Activated CD8-positive, alpha-beta memory T cell treated with anti-CD3 and anti-CD28 coated beads for 36 hours (primary cell): ENCODE measurements around the gene RCAN1. TPM values are rescaled to one million over a fixed set of nuclear protein-coding genes. Genes with fewer than 3 reads are reported as not detected.

Source experiments
- CTCF ChIA-PET: fragments of 350-600 bp; sonication (Branson Sonifier 250); formaldehyde crosslinking; loops from one replicate; lab custom pipeline; 2021; ENCODE audit warnings: antibody characterized with exemption; lab: Charles Lee
- POLR2A ChIA-PET: fragments of 350-600 bp; sonication (Branson Sonifier 250); formaldehyde crosslinking; loops from one replicate; lab custom pipeline; 2021; ENCODE audit warnings: antibody characterized with exemption; lab: Charles Lee
- total RNA-seq, 2 experiments: library from RNA; stranded (reverse); gene quantifications; one replicate each; pipeline ENCODE4 v1.2.3, GENCODE V29; 2021

RCAN1 gene
- total RNA-seq, 2 experiments from 2014 or later = 23.2 to 30.0 TPM

DNA sequence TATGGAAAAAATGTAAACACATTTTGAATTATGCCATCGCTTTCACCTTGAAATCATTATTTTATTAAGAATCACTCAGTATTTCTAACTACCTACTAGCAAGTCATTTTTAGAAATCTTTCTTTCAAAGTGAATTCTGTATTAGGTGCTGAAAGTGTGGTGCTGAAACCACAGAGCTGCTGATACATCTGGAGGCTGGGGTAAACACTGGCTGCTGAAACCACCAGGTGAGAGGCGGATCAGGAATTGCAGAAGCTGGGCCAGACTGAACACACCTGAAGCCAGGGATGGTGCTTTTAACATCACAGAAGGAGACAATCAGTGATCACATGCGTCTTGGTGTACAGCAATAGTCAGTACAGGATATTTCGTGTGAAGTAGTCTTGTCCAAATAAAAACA lies 60.7 kb downstream of the RCAN1 start:
- POLR2A ChIA-PET = no interaction called here
- CTCF ChIA-PET = no interaction called here

DNA sequence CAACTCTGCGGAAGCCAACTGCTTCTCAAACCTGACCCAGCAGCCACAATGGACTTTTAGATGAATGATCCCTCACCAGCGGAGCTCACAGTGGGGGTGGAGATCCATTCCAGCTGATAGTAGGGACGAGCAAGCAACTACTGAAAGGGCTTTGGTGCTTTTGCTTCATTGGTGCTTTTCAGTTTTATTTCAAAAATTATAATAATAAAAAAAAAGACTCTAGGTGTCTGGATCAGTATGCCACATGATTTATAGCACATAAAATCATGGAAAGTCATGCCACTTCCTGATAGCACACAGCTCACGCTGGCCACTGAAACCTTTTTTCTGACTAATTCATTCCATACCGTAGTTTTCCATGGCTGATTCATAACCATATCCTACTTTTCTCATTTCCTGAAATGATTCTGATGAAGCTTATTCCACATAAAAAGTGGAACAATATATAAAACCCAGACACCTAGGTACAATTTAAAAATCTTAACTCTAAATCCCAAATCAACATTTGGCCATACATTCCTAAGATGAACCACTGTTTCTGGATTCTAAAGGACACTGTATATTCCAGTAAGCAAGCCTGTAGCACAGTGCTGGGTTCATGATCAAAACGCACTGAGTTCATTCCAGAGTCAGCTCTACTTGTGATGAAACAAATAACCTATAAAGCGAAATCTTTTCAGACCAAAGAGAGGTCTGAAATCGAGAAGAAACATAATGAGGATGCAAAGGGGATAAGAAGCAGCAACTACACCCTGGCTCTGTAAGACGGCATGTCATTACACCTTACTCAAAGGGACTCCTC lies 61.6 kb downstream of the RCAN1 start:
- ChIA-PET CTCF (interaction anchor here (0.7 kb wide), 1 partner anchor 251 kb away, joined by 3 read pairs; no protein-coding TSS in a partner anchor), POLR2A (no interaction called here)

DNA sequence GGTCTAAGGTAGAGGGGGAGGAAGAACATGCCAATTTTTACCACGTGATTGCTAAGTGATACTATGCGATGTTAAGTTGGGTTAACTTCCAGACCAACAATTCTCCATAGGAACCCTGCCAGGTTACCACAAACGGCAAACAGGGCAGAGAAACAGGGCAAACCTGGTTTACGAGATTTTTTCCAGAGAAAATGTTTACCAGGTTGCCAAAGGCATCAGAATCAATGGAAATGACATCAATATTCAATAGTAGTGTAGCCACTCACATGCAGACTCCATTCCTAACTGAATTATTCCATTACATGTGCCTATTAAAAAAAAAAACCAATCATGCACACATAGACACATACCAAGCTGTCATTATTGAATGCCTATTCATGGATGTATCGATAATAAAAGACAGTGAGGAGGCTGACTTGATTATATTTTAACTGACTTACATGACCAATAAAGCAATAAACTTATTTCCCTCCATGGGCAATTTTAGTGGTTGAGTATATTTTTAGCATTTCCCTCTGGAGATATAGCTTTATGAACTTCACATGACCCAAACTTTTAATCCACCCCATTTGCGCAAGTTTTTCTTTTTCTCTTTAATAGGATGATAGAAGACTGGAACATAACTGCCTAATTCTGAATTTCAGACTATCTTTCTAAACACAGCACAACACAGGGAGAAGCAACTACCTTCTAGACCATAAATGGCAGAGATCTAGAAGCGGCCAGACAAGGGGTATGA lies 62.4 kb downstream of the RCAN1 start:
- ChIA-PET POLR2A (no interaction called here), CTCF (no interaction called here)

DNA sequence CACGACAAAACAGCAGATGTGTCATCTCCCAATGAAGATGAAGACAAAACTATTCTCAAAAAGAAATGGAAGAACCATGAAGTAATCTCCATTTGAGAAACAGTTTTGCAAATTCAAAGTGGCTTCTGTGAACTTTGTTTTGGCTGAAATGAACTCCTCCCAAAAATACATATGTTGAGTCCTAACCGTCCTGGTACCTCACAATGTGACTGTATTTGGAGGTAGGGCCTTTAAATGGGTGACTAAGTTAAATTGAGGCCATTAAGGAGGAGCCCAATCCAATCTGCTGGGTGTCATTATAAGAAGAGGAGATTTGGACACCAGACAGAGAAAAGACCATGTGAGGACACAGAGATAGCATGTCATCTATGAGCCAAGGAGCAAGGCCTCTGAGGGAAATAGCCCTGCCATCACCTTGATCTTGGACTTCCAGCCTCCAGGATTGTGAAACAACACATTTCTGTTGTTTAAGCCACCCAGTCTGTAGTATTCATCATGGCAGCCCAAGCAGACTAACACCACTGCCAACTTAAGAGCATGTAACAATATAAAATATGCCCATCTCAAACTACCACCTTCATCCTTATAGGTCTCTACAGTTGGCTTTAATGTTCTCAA lies 64.6 kb downstream of the RCAN1 start:
- ChIA-PET POLR2A (no interaction called here), CTCF (no interaction called here)

DNA sequence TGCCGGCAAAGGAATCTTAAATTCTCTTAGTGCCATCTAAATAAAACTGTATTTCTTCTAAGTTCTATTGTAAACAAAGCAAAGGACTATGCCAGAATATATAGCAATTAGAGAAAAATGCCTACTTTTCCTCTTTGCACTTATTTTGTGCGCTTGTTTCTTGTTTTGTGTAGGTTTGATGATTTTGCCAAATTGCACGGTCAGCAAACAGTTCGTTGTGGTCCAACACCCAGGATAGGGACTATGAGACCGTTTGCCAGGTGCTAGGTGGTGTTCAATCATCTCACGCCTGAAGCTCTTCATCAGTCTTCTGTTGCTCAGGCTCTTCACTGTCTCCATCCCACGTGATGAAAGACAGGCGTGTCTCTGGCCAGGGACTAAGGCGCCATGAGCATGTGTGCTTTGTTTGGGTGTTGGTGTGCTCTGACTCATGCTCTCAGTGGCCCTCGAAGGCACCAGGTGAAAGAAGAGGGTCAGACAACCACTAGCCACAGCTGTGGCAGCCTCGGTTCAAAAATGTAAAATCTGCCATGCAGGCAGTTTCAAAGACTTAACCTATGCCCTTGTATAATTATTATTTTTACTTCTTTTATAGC lies 66.0 kb downstream of the RCAN1 start:
- ChIA-PET POLR2A (no interaction called here), CTCF (no interaction called here)

DNA sequence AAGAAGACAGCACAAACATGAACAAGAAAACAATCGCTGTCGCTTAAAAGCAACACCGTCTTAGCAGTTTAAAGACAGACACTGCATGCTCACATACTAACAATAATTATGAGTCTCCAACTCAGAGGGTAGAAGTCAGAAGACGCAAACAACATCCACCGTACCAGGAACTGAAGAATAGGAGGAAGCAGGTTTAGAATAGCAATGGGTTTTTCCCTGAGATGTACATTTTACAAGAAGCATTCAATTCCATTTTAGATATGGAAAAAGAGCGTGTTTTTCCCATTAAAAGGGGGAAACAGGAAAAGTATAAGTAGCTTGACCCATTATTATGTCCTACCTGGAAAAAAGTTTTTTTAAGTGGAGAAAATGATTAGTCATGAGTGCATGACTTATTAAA lies 68.4 kb downstream of the RCAN1 start:
- ChIA-PET POLR2A (no interaction called here), CTCF (no interaction called here)

DNA sequence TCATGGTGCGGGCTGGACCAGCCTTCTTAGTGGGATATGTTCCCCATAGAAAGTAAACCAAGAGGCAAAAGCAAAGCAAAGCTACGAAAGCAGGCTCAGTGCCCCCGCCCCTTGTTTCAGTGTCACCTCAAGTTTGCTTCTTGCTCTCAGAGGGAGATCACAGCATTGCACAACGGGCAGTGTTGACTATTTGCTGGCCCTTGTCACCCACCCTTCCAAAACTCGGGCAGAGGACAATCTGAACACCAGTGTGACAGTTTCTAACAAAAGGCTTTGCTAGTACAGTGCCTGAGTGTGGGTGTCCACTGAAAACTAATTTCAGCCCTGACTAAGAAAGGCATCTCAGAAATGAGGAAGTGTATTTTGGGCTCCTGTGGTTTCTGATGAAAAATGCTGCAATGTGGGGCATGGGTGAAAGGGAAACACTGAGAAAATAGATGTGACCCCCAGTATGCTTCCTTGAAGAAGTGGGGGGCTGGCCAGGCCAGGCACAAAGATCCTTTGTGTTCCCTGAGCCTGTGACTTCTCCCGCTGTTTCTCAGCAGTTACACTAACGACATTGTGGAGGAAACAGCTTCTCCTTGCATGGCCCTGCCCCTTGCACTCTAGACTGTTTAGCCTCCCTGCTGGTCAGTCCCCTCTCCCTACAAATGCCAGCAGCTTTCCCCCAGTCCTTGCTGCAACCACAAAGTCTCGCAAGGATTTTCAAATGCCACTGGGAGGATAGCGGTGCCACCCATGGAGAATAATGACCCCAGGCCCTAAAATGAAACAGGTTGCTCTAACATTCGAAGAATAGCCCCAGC lies 69.6 kb downstream of the RCAN1 start:
- CTCF ChIA-PET = no interaction called here
- POLR2A ChIA-PET = no interaction called here

DNA sequence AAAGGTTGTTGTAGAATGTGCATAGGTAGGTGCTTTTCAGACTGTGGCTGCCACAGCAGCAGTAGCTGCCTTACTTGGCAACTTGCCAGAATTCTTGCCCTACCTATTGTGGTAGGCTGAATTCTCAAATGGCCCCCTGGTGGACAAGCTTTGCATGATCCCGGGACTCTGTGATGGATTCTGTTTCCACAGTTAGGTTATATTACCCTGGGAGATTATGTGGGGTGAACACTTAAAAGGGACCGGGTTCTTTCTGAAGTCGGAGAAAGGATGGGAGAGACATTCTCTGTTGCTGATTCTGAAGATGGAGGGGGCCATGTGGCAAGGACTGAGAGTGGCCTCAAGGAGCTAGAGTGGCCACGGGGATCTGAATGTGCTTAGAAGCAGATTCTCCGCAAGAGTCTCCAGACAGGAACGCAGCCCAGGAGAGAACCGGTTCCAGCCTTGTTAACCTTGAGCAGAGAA lies 70.8 kb downstream of the RCAN1 start:
- CTCF ChIA-PET = interaction anchor here (0.8 kb wide), 1 partner anchor 33 kb away, joined by 4 read pairs; no protein-coding TSS in a partner anchor
- POLR2A ChIA-PET = no interaction called here

DNA sequence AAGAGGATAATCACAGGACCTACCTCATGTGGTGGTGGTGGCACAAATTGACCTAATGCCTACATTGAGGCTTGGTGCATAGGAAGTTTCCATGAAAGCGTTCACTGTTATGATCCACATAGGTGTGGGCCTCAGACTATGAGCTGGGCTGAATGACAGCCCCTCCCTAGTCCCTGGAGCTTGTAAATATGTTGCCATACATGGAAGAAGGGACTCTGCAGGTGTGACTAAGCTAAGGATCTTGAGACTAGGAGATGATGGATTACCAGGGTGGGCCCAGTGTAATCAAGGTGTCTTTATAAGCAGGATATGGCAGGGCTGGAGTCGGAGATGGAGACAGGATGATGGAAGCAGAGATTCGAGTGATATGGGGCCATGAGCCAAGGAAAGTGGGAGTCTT lies 71.9 kb downstream of the RCAN1 start:
- POLR2A ChIA-PET = no interaction called here
- CTCF ChIA-PET = interaction anchor here (0.8 kb wide), 1 partner anchor 32 kb away, joined by 4 read pairs; no protein-coding TSS in a partner anchor

DNA sequence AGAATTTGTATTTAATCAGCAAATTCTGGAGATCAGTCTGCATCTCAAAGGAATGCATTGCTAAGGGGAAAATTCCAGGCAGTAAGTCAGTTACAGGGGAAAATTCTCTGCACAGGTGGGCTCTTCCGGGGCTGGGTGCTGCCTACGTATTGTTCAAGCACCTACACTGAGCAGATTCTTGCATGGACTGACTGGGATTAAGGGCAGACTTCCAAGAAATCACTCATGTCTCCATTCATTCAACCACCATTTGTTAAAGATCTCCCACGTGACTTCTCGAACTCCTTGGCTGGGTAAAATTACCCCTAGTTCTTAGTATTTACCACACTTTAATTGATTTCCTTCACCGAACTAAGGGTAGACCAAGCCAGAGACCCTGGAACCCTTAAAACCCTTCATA lies 74.7 kb downstream of the RCAN1 start:
- ChIA-PET POLR2A (no interaction called here), CTCF (no interaction called here)

DNA sequence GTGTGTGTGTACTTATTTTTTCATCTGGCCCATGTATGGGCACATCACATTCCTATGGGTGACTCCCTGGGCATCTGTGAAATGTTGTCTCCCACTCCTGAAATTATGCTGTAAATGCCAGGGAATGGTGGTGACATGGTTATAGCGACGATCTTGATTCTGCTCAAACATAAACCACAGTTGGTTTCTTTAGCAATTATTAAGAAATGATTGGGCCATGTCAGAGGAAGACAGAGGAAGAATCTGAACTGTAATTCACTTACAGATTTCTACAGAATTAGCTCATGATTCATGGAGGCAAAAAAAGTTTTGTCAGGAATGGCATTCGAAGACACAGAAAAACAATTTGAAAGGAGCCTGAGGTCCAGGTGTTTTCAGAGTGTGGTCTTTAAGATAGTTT lies 77.1 kb downstream of the RCAN1 start:
- POLR2A ChIA-PET = no interaction called here
- CTCF ChIA-PET = no interaction called here

DNA sequence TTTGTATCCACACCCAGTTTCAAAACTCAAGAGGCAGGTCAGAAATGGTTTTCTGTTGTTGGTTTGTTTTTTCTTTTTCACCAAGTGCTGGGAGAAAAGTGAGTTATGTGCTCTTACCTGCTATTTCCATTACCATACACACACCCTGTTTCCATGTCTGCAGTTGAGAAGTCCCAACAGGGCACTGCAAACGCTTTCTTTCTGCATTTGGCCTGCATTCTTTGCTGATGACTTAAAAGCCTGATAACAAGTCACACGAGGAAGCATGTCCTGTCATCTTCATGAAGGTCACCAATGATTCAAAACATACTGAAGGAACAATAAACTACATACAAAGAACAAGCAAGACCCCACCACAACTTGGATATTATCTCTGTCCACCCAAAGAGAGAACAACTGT lies 78.1 kb downstream of the RCAN1 start:
- CTCF ChIA-PET = no interaction called here
- POLR2A ChIA-PET = no interaction called here

DNA sequence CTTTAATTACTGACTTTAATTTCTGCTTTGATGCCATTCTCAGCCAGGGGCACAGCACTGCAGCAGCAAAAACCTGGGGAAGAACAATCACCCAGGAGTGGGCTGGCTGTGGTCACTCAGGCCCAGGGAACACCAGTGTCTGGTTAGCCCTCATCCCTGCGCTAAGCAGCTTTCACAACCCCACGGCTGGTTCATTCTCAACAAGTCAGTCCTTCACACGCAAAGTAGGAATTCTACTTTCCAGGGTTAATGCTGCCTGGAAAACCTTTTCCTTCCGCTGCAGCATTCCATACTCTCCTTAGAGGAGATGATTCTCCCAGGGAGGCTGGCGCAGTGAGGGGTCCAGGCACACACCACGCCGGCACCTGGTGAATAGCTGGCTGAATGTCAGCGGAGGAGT lies 78.6 kb downstream of the RCAN1 start:
- POLR2A ChIA-PET = no interaction called here
- CTCF ChIA-PET = no interaction called here

DNA sequence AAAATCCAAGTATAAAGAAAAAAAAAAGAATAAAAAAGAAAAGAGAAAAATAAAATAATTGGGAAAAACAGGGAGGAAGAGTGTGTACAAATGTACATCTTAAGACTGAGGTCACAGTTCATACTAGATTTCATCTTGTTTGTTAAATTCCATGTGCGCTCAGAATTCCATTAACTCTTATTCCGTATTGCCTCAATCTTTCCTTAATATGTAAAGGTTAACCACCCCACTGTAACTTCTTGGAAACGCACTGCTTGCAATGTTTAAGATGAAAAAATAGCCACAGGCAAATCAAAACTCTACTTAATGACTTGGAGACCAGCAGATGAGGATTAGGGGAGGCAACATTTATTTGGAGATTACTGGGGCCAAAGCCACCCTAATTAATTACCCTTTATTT lies 79.0 kb downstream of the RCAN1 start:
- CTCF ChIA-PET = no interaction called here
- POLR2A ChIA-PET = no interaction called here

DNA sequence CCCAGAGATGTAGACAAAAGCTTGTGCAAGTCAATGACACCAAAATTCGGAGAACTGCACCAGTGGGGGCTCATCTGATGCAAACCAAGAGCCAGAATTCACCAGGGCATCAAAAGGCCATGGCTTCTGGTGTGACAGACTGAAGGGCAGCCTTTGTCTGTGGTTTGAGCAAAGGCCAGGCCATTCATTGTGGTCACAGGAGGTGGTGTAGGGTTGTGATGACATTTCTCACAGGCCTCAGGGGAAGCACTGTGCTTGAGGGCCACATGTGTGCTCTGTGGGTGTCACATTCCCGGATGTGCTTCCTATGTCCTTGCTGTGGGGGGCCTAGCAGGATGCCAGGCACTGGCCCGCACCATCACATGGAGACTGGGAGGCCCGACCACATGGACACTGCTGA lies 80.4 kb downstream of the RCAN1 start:
- POLR2A ChIA-PET = no interaction called here
- CTCF ChIA-PET = no interaction called here

DNA sequence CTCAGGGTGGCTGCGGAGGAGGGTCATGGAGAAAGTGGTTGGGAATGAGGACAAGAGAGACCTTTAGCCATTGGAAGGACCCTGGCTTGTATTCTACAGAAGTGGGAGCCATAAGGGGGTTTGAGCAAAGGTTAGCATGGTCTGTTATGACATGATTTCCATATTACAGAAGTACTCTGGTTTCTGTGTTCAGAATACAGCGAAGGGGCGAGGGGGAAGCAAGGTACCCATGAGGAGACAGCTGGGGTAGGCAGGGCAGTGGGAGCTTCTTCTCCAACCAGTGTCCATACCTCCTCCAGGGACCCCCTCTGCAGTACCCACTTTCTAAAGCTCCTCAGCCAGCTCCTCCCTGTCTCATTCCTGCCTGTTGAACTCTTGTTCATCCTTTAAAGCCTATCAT lies 81.0 kb downstream of the RCAN1 start:
- CTCF ChIA-PET = no interaction called here
- POLR2A ChIA-PET = no interaction called here

DNA sequence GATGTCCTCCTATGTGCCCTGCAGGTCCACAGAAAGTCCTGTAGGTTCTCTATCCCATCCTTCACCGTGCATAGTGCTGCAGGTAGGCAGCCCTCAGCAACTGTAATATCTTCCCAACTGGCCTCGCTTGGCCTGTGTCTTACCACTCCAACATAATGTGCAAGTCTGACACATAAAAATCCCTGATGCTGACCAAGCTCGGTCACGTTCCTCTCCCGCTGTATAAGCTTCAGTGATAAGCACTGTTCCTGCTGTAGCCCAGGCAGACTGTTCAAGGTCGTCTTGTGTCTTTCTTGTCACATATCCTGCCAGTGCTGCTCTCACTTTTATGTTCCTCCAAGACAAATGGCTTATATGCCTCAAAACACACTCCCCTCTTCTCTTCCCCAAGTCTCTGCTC lies 83.5 kb downstream of the RCAN1 start:
- ChIA-PET POLR2A (no interaction called here), CTCF (no interaction called here)

DNA sequence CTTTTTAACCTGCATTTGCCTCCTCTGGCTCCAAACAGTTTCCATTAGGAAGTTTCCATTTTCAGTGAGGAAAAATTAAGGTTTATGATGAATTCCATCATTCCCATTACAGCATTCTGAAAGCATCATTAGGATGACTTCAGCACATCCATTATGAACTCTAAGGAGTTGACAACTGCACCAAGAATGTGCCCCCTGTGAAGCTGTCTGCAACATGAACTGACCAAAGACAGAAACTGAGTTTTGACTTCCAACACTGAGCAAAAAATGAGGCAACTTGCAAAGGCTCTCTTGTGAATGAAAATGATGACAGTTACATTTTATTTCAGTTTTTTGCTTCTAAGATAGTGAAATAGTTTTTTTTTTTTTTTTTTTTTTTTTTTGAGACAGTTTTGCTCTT lies 84.7 kb downstream of the RCAN1 start:
- POLR2A ChIA-PET = no interaction called here
- CTCF ChIA-PET = no interaction called here

DNA sequence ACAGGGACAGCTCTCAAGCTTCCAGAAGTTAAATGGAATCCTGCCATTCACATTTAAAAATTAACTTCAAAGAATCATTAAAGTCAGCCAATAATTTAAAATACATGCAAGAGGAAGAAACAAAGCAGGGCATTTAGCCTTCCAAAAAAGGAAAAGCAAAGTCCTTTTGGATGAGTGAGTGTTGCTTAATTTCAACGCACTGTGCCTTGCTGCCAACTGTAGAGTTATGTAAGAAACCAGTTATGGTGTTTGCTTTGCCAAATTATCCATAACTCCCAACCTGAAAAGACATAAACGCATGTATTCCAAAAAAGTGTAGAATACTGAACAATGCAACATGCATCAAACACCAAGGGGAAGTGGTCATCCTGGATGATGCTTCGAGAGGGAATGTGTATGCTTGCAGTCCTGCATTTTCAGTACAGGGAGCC lies 86.8 kb downstream of the RCAN1 start:
- POLR2A ChIA-PET = no interaction called here
- CTCF ChIA-PET = no interaction called here
